GM18502 (cell line): ENCODE measurements around the gene AKR1D1.
"Not testable (repeated sequence)": the region's sequence is repeated elsewhere in the genome, so short reads cannot be mapped to it uniquely, and the experiment has no call there.

Experiments used
- ATAC-seq: cut with Tn5 transposase; IDR thresholded peaks from one replicate; pipeline ENCODE4 v1.9.1; 2021; ENCODE audit warnings: mild to moderate bottlenecking; ENCODE audit not compliant: unreplicated experiment, poor library complexity

Gene AKR1D1

GRCh38 chr7:138116141-138116540, 39.9 kb downstream of the AKR1D1 start:
- no peak for ATAC-seq

- ATAC-seq = no peak
Observed at GRCh38 chr7:138116892-138117291, 40.6 kb downstream of the AKR1D1 start.

GRCh38 chr7:138120140-138120827, 44.0 kb downstream of the AKR1D1 start:
- no peak for ATAC-seq

- ATAC-seq = no peak
Observed at GRCh38 chr7:138122162-138122561, 45.9 kb downstream of the AKR1D1 start.

GRCh38 chr7:138125119-138125518, 48.9 kb downstream of the AKR1D1 start:
- peak; percentile 2 for ATAC-seq

- peak; percentile 97 for ATAC-seq
Observed at GRCh38 chr7:138125598-138126111, 49.4 kb downstream of the AKR1D1 start.

- no peak for ATAC-seq
Observed at GRCh38 chr7:138126928-138127327, 50.7 kb downstream of the AKR1D1 start.

GRCh38 chr7:138127996-138128395, 51.7 kb downstream of the AKR1D1 start:
- no peak for ATAC-seq

GRCh38 chr7:138129551-138130165, 53.4 kb downstream of the AKR1D1 start:
- no peak for ATAC-seq

- peak; percentile 94 for ATAC-seq
Observed at GRCh38 chr7:138137423-138138171, 61.3 kb downstream of the AKR1D1 start.

- ATAC-seq = peak; percentile 29
Observed at GRCh38 chr7:138138244-138138643, 62.0 kb downstream of the AKR1D1 start.

GRCh38 chr7:138142583-138143201, 66.4 kb downstream of the AKR1D1 start:
- no peak for ATAC-seq

- no peak for ATAC-seq
Observed at GRCh38 chr7:138144958-138145357, 68.7 kb downstream of the AKR1D1 start.

GRCh38 chr7:138146221-138146620, 70.0 kb downstream of the AKR1D1 start:
- ATAC-seq = not testable (repeated sequence)

GRCh38 chr7:138146757-138147734, 70.8 kb downstream of the AKR1D1 start:
- ATAC-seq = not testable (repeated sequence)

GRCh38 chr7:138151731-138152577, 75.7 kb downstream of the AKR1D1 start:
- ATAC-seq = no peak

- no peak for ATAC-seq
Observed at GRCh38 chr7:138154661-138155060, 78.4 kb downstream of the AKR1D1 start.

- no peak for ATAC-seq
Observed at GRCh38 chr7:138157702-138158101, 81.4 kb downstream of the AKR1D1 start.
